DOHH2 (cell line): Measurements from ENCODE around the gene PLLP.

Experiments
- CTCF ChIP-seq: fragments of 200-600 bp; sonication (generic); IDR thresholded peaks from one replicate; pipeline ENCODE4 v1.5.1; 2014; ENCODE audit warnings: antibody characterized with exemption, mild to moderate bottlenecking, low read depth, low read length; ENCODE audit not compliant: poor library complexity, severe bottlenecking
- EZH2phosphoT487 ChIP-seq: fragments of 200-600 bp; sonication (generic); IDR thresholded peaks from 2 replicates; pipeline ENCODE4 v1.6.1; 2017; ENCODE audit warnings: borderline replicate concordance, mild to moderate bottlenecking, antibody characterized with exemption, low read length, moderate library complexity, mixed read lengths

GRCh38 chr16:57299009-57299718, 14.7 kb upstream of the PLLP start:
- TF ChIP-seq CTCF = peak; percentile 28
- TF ChIP-seq EZH2phosphoT487 = no peak
